OCI-LY3 (cell line): Measurements from ENCODE around the gene NACC1.

Experiments
- H2AFZ ChIP-seq: fragments of 200-600, 300-600 bp; shearing (Covaris generic); 2 replicates; pipeline ENCODE4 v1.6.0; 2014; ENCODE audit warnings: antibody characterized with exemption, low read depth, low read length
- H3K27ac ChIP-seq: fragments of 200-600, 300-600 bp; sonication (generic); 2 replicates; pipeline ENCODE4 v1.5.1; 2014; ENCODE audit warnings: mild to moderate bottlenecking, low read length, moderate library complexity, mixed read lengths
- H3K27me3 ChIP-seq: fragments of 200-600, 300-600 bp; sonication (generic); 2 replicates; pipeline ENCODE4 v1.6.1; 2014; ENCODE audit warnings: low read depth, low read length, mixed read lengths
- H3K36me3 ChIP-seq: fragments of 200-600, 300-600 bp; sonication (generic); replicated peaks from 2 replicates; pipeline ENCODE3; 2014; ENCODE audit warnings: low read depth, low read length, mixed read lengths
- H3K4me1 ChIP-seq: fragments of 300-600, 200-600 bp; sonication (generic); 2 replicates; pipeline ENCODE4 v1.6.1; 2014; ENCODE audit warnings: low read length, mixed read lengths
- H3K4me2 ChIP-seq: fragments of 200-600, 300-600 bp; sonication (generic); 2 replicates; pipeline ENCODE4 v1.6.1; 2014; ENCODE audit warnings: low read length, mixed read lengths
- H3K4me3 ChIP-seq: fragments of 300-600, 200-600 bp; sonication (generic); 2 replicates; pipeline ENCODE4 v1.5.1; 2014; ENCODE audit warnings: antibody characterized with exemption, mild to moderate bottlenecking, low read length, moderate library complexity
- H3K79me2 ChIP-seq: fragments of 300-600, 200-600 bp; shearing (Covaris generic); 2 replicates; pipeline ENCODE4 v1.6.1; 2014; ENCODE audit warnings: mild to moderate bottlenecking, low read length, mixed read lengths
- H3K9ac ChIP-seq: fragments of 300-600, 200-600 bp; shearing (Covaris generic); 2 replicates; pipeline ENCODE4 v1.6.0; 2014; ENCODE audit warnings: mild to moderate bottlenecking, low read length, moderate library complexity
- H3K9me3 ChIP-seq: fragments of 200-600, 300-600 bp; shearing (Covaris generic); 2 replicates; pipeline ENCODE4 v1.6.1; 2014; ENCODE audit warnings: low read length, mixed read lengths; ENCODE audit not compliant: insufficient read depth
- H4K20me1 ChIP-seq: fragments of 200-600, 300-600 bp; sonication (generic); 2 replicates; pipeline ENCODE4 v1.6.1; 2016; ENCODE audit warnings: low read length, mixed read lengths; ENCODE audit not compliant: insufficient read depth
- EZH2phosphoT487 ChIP-seq: fragments of 200-600 bp; shearing (Covaris generic); IDR thresholded peaks from 2 replicates; pipeline ENCODE4 v1.6.1; 2018; ENCODE audit warnings: antibody characterized with exemption, mixed run types, low read depth
- TF ChIP-seq, protein P1 (sequence below): fragments of 200-600, 300-600 bp; sonication (generic); IDR thresholded peaks from 2 replicates; pipeline ENCODE4 v1.5.1; 2014; ENCODE audit warnings: antibody characterized with exemption, low read length, low read depth

NACC1 gene

DNA sequence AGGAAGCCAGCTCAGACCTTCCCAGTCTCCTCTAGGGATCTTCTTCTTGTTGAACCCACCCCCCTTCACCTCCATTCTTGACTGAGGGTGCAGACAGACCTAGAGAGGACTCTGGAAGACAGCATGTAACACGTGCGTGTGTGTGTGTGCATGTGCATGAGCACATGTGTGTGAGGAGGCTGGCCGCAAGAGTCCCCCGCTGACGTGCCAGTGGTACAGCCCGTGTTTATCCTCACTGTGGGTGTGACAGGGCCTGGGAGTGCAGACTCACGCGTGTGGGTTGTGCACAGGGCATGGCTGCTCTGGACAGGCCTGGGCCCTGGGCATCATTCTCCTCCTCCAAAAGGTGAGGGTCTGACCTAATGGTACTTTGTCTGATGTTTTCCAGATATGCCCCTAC lies 41.7 kb upstream of the NACC1 start:
- H3K79me2 ChIP-seq: no peaks in the 10 kb centered on the region
- no peaks in the 10 kb centered on the region for H4K20me1 ChIP-seq
- H3K27ac ChIP-seq: no peak overlapping the region
- H2AFZ ChIP-seq: no peak overlapping the region
- no peaks in the 10 kb centered on the region for H3K27me3 ChIP-seq
- no peak overlapping the region for H3K4me2 ChIP-seq
- H3K9ac ChIP-seq: no peak overlapping the region
- no peaks in the 10 kb centered on the region for H3K36me3 ChIP-seq
- H3K4me1 ChIP-seq: no peaks in the 10 kb centered on the region
- TF ChIP-seq, protein P1, sequence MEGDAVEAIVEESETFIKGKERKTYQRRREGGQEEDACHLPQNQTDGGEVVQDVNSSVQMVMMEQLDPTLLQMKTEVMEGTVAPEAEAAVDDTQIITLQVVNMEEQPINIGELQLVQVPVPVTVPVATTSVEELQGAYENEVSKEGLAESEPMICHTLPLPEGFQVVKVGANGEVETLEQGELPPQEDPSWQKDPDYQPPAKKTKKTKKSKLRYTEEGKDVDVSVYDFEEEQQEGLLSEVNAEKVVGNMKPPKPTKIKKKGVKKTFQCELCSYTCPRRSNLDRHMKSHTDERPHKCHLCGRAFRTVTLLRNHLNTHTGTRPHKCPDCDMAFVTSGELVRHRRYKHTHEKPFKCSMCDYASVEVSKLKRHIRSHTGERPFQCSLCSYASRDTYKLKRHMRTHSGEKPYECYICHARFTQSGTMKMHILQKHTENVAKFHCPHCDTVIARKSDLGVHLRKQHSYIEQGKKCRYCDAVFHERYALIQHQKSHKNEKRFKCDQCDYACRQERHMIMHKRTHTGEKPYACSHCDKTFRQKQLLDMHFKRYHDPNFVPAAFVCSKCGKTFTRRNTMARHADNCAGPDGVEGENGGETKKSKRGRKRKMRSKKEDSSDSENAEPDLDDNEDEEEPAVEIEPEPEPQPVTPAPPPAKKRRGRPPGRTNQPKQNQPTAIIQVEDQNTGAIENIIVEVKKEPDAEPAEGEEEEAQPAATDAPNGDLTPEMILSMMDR: no peak
- TF ChIP-seq EZH2phosphoT487: no peak
- H3K4me3 ChIP-seq: no peak overlapping the region
- H3K9me3 ChIP-seq: no peaks in the 10 kb centered on the region

DNA sequence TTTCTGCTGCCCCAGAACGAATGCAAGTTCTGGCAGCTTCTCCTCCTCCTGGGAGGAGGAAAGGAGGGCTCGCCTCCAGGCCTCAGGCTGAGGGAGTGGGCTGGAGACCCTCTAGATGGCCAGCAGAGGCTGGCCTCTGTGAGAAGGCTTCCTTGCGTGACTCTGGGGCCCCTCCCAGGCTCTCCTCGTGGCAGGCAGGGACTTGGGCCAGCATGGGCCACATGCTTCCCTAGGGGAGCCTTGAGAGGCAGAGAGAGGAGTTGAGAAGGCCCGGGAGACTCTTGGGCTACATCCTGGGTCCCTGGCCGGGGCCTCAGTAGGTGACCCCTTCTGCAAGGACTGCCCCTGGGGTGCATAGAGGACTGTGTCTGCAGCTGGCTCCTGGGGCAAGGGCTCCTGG lies 41.3 kb upstream of the NACC1 start:
- no peak for TF ChIP-seq EZH2phosphoT487
- TF ChIP-seq, protein P1: no peak
- H3K36me3 ChIP-seq: no peaks in the 10 kb centered on the region
- H2AFZ ChIP-seq: no peak overlapping the region
- no peak overlapping the region for H3K27ac ChIP-seq
- no peak overlapping the region for H3K4me2 ChIP-seq
- H3K9me3 ChIP-seq: no peaks in the 10 kb centered on the region
- no peaks in the 10 kb centered on the region for H3K27me3 ChIP-seq
- H3K79me2 ChIP-seq: no peaks in the 10 kb centered on the region
- H3K4me3 ChIP-seq: no peak overlapping the region
- no peak overlapping the region for H3K9ac ChIP-seq
- H4K20me1 ChIP-seq: no peaks in the 10 kb centered on the region
- H3K4me1 ChIP-seq: no peaks in the 10 kb centered on the region

DNA sequence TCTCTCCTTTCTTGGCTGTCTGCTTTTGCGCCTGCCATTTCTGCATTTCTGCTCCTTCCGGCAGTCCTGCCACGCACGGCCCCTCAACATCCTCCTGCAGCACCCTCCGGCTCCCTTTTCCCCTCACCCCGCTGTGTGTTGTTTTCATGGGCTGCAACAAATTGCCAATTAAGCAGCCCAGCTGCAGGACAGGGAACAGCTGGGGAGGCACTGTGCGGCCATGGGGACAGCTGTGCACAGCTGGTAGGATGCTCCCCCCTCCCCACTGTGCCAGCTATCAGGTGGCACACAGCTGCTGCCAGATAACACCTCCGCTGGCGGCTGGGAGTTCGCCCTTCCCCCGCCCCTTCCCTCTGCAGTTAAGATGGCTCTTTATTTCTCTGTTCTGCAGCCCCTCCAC lies 40.8 kb upstream of the NACC1 start:
- H3K4me2 ChIP-seq: no peak overlapping the region
- H3K36me3 ChIP-seq: no peaks in the 10 kb centered on the region
- H3K4me1 ChIP-seq: no peaks in the 10 kb centered on the region
- no peaks in the 10 kb centered on the region for H3K9me3 ChIP-seq
- no peak overlapping the region for H3K27ac ChIP-seq
- H3K27me3 ChIP-seq: no peaks in the 10 kb centered on the region
- no peak overlapping the region for H3K4me3 ChIP-seq
- H3K9ac ChIP-seq: no peak overlapping the region
- no peak overlapping the region for H2AFZ ChIP-seq
- TF ChIP-seq, protein P1: no peak
- TF ChIP-seq EZH2phosphoT487: no peak
- no peaks in the 10 kb centered on the region for H4K20me1 ChIP-seq
- no peaks in the 10 kb centered on the region for H3K79me2 ChIP-seq

DNA sequence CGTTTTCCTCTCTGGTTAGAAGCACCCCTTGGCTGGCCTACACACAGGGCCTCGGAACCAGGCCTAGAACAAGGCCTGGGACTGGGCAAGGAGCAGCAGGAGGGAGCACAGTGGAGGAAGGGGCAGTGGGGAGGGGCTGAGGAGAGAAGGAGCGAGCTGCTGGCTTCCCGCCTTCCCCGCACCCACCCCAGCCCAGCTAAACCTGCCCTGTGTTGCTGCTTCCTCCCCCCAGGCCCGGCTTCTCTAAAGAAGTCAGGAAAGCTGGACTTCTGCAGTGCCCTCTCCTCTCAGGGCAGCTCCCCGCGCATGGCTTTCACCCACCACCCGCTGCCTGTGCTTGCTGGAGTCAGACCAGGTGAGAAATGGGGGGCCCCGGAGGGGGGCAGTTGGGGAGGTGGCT lies 39.7 kb upstream of the NACC1 start:
- H3K9ac ChIP-seq: no peak overlapping the region
- H3K27me3 ChIP-seq: no peaks in the 10 kb centered on the region
- no peaks in the 10 kb centered on the region for H4K20me1 ChIP-seq
- TF ChIP-seq EZH2phosphoT487: no peak
- TF ChIP-seq, protein P1: no peak
- H3K36me3 ChIP-seq: no peaks in the 10 kb centered on the region
- H3K4me1 ChIP-seq: no peaks in the 10 kb centered on the region
- no peak overlapping the region for H3K27ac ChIP-seq
- no peak overlapping the region for H2AFZ ChIP-seq
- no peaks in the 10 kb centered on the region for H3K9me3 ChIP-seq
- H3K79me2 ChIP-seq: no peaks in the 10 kb centered on the region
- H3K4me2 ChIP-seq: no peak overlapping the region
- no peak overlapping the region for H3K4me3 ChIP-seq
